CD4-positive, alpha-beta T cell (primary cell): Measurements from ENCODE around the gene JUP. TPM values are rescaled to one million over a fixed set of nuclear protein-coding genes. Genes with fewer than 3 reads are reported as not detected.

ENCODE experiments used
- ATAC-seq: fragments of 200-7000 bp; cut with Tn5 transposase; one replicate; pipeline ENCODE4 v1.10.0; 2022; ENCODE audit warnings: mild to moderate bottlenecking; ENCODE audit not compliant: poor library complexity
- CTCF ChIA-PET: fragments of 350-600 bp; sonication (Branson Sonifier 250); formaldehyde crosslinking; loops from one replicate; lab custom pipeline; 2021; ENCODE audit warnings: antibody characterized with exemption, inconsistent platforms; lab: Charles Lee
- POLR2A ChIA-PET: fragments of 350-600 bp; sonication (Branson Sonifier 250); formaldehyde crosslinking; loops from one replicate; lab custom pipeline; 2021; ENCODE audit warnings: antibody characterized with exemption, inconsistent platforms; lab: Charles Lee
- DNase-seq, 14 experiments: peaks; one replicate each; pipeline ENCODE4 v3.0.0-alpha.2; 2013 to 2020; ENCODE audit warnings: mixed read lengths in 2 of 14
- H3K27ac ChIP-seq, 2 donors: one replicate each; pipeline versions ENCODE4 v1.5.1 to v1.7.0; 2013; ENCODE audit warnings: low read length in 2 of 2, low read depth in 1 of 2, mild to moderate bottlenecking in 1 of 2
- H3K27me3 ChIP-seq, 2 experiments: 1 replicate in 1 of 2; 2 replicates in 1 of 2; pipeline versions ENCODE4 v1.6.1 to v1.7.0; 2013; ENCODE audit warnings: low read length in 2 of 2, control low read depth in 1 of 2, mild to moderate bottlenecking in 1 of 2, moderate library complexity in 1 of 2; ENCODE audit not compliant: insufficient read depth in 2 of 2, control insufficient read depth in 1 of 2
- H3K36me3 ChIP-seq: one replicate; pipeline ENCODE4 v1.6.1; 2013; ENCODE audit warnings: low read length, control low read depth; ENCODE audit not compliant: insufficient read depth
- H3K4me1 ChIP-seq: one replicate; pipeline ENCODE4 v1.6.1; 2013; ENCODE audit warnings: low read length, control low read depth; ENCODE audit not compliant: insufficient read depth
- H3K4me3 ChIP-seq: one replicate; pipeline ENCODE4 v1.5.1; 2013; ENCODE audit warnings: mild to moderate bottlenecking, low read length, moderate library complexity
- H3K9me3 ChIP-seq, 2 experiments: 1 replicate in 1 of 2; 2 replicates in 1 of 2; pipeline versions ENCODE4 v1.6.1 to v1.7.0; 2013; ENCODE audit warnings: low read length in 2 of 2, mild to moderate bottlenecking in 2 of 2, control low read depth in 1 of 2, moderate library complexity in 1 of 2; ENCODE audit not compliant: control insufficient read depth in 1 of 2, insufficient read depth in 1 of 2
- H3K27ac Mint-ChIP-seq: one replicate; pipeline ENCODE4 v1.8.0; 2020; ENCODE audit warnings: mixed read lengths
- H3K27me3 Mint-ChIP-seq: one replicate; pipeline ENCODE4 v1.8.0; 2021; ENCODE audit warnings: mixed read lengths
- H3K36me3 Mint-ChIP-seq: one replicate; pipeline ENCODE4 v1.8.0; 2021; ENCODE audit warnings: low read depth, mixed read lengths
- H3K4me1 Mint-ChIP-seq: one replicate; pipeline ENCODE4 v1.8.0; 2021; ENCODE audit warnings: low read depth, mixed read lengths
- H3K4me3 Mint-ChIP-seq: one replicate; pipeline ENCODE4 v1.8.0; 2020; ENCODE audit warnings: mild to moderate bottlenecking, mixed read lengths
- H3K9me3 Mint-ChIP-seq: one replicate; pipeline ENCODE4 v1.8.0; 2020; ENCODE audit warnings: mixed read lengths
- CTCF ChIP-seq: fragments of 200-600 bp; IDR thresholded peaks from one replicate; pipeline ENCODE4 v1.8.0; 2022; ENCODE audit warnings: antibody characterized with exemption, mild to moderate bottlenecking
- intact Hi-C, 2 experiments: fragments of 100-400 bp; cut with DNase I in 1 of 2; cut with micrococcal nuclease in 1 of 2; formaldehyde crosslinking; loops; one replicate each; pipeline versions ENCODE4 v1.15.1 to v1.9.0; 2023 to 2025; cut with DNase I, micrococcal nuclease
- total RNA-seq, 174 experiments: library from RNA in 2 of 174; stranded (reverse) in 2 of 174; gene quantifications; one replicate each; pipeline ENCODE4 v1.2.3 and lab custom pipeline; 2021 to 2026

Gene JUP
- total RNA-seq, 2 experiments from 2014 or later = 0.88 to 1.1 TPM

GRCh38 chr17:41800601-41801373 lies 14.3 kb upstream of the JUP start:
- no peaks in the 10 kb centered on the region for H3K9me3 ChIP-seq
- peaks cover 12% of the 10 kb centered on the region for H3K4me1 ChIP-seq
- TF ChIP-seq CTCF = no peak
- Mint-ChIP-seq H3K4me3 (no peak overlapping the region), H3K27me3 (peaks cover 5% of the 10 kb centered on the region), H3K9me3 (no peaks in the 10 kb centered on the region), H3K36me3 (no peaks in the 10 kb centered on the region), H3K4me1 (peaks cover 5% of the 10 kb centered on the region), H3K27ac (no peak overlapping the region)
- H3K36me3 ChIP-seq = no peaks in the 10 kb centered on the region
- no peak overlapping the region for H3K4me3 ChIP-seq
- peak; percentile 28 for ATAC-seq
- POLR2A ChIA-PET = interaction anchor here (0.9 to 1.6 kb wide), 2 partner anchors 10 to 11 kb away, joined by 3 to 5 read pairs; partner anchors contain the start of gene P3H4
- H3K27ac ChIP-seq = no peak overlapping the region
- intact Hi-C loops = loop anchor here (1.0 kb wide), 1 partner anchor 62 kb away; no protein-coding TSS in a partner anchor
- H3K27me3 ChIP-seq = no peaks in the 10 kb centered on the region
- peak in 3 of 14 experiments; percentile 14 to 47 (median 46) for DNase-seq
- CTCF ChIA-PET = interaction anchor here (1.4 to 2.2 kb wide), 4 partner anchors 11 to 63 kb away, joined by 3 to 11 read pairs (median 8); partner anchors contain the start of genes JUP and P3H4

GRCh38 chr17:41799366-41799765 lies 12.9 kb upstream of the JUP start:
- Mint-ChIP-seq H3K27me3 (peaks cover 5% of the 10 kb centered on the region), H3K4me1 (peaks cover 5% of the 10 kb centered on the region), H3K4me3 (no peak overlapping the region), H3K9me3 (no peaks in the 10 kb centered on the region), H3K27ac (no peak overlapping the region), H3K36me3 (no peaks in the 10 kb centered on the region)
- POLR2A ChIA-PET = no interaction called here
- no peak for DNase-seq
- no peak for TF ChIP-seq CTCF
- no peak overlapping the region for H3K4me3 ChIP-seq
- CTCF ChIA-PET = no interaction called here
- no peaks in the 10 kb centered on the region for H3K36me3 ChIP-seq
- H3K4me1 ChIP-seq = peaks cover 12% of the 10 kb centered on the region
- no peak overlapping the region for H3K27ac ChIP-seq
- no peaks in the 10 kb centered on the region for H3K27me3 ChIP-seq
- no peak for ATAC-seq
- H3K9me3 ChIP-seq = no peaks in the 10 kb centered on the region
- intact Hi-C loops = no loop called here

- Histone ChIP-seq H3K9me3 (no peaks in the 10 kb centered on the region), H3K36me3 (no peaks in the 10 kb centered on the region), H3K27ac (no peak overlapping the region), H3K27me3 (no peaks in the 10 kb centered on the region), H3K4me3 (no peak overlapping the region), H3K4me1 (peaks cover 12% of the 10 kb centered on the region)
- H3K27ac Mint-ChIP-seq = no peak overlapping the region
- H3K4me1 Mint-ChIP-seq = peaks cover 5% of the 10 kb centered on the region
- H3K36me3 Mint-ChIP-seq = no peaks in the 10 kb centered on the region
- intact Hi-C loops = no loop called here
- ATAC-seq = no peak
- H3K4me3 Mint-ChIP-seq = no peak overlapping the region
- TF ChIP-seq CTCF = no peak
- POLR2A ChIA-PET = no interaction called here
- CTCF ChIA-PET = interaction anchor here (0.7 kb wide), 1 partner anchor 152 kb away, joined by 3 read pairs; no protein-coding TSS in a partner anchor
- no peaks in the 10 kb centered on the region for H3K9me3 Mint-ChIP-seq
- DNase-seq = no peak
- peaks cover 5% of the 10 kb centered on the region for H3K27me3 Mint-ChIP-seq
These were observed 10.9 kb upstream of the JUP start for GRCh38 chr17:41797377-41797776.
